ENCODE data around the gene RTN4RL1. TPM values are rescaled to one million over a fixed set of nuclear protein-coding genes. Genes with fewer than 3 reads are reported as not detected.

Gene RTN4RL1
- polyA plus RNA-seq (ENCODE audit: insufficient read length in 3 of 3): 1 to 10 TPM; 1.1 to 1.7 (median 1.3) TPM
- long read RNA-seq, donor 1, partial matches to known transcripts: 35 of 36 reads
- long read RNA-seq, donor 1, other reads (novel, unspliced or antisense): 0 of 36 reads
- long read RNA-seq, donor 2, partial matches to known transcripts: 0 of 2 reads
- long read RNA-seq, donor 2, other reads (novel, unspliced or antisense): 0 of 2 reads
- long read RNA-seq, donor 3: 0 reads
- long read RNA-seq, donor 4: 0 reads
- long read RNA-seq, donor 5: 0 reads
- long read RNA-seq, donor 6: 0 reads
- long read RNA-seq, donor 7: 0 reads
- long read RNA-seq, donor 8: 0 reads
- long read RNA-seq, donor 9, partial matches to known transcripts: 0 of 2 reads
- long read RNA-seq, donor 9, other reads (novel, unspliced or antisense): 0 of 2 reads
- long read RNA-seq, donor 10, partial matches to known transcripts: 0 of 2 reads
- long read RNA-seq, donor 10, other reads (novel, unspliced or antisense): 0 of 2 reads
- long read RNA-seq, donor 11: 0 reads
- long read RNA-seq, donor 12: 0 reads
- long read RNA-seq, donor 13: 0 reads
- long read RNA-seq, donor 14: 0 reads
- long read RNA-seq, donor 15: 0 reads
- long read RNA-seq, donor 16, partial matches to known transcripts: 0 of 3 reads
- long read RNA-seq, donor 16, other reads (novel, unspliced or antisense): 0 of 3 reads

GRCh38 chr17:2025220-2025621 lies at the start of gene RTN4RL1:
RTN4RL1 (minus strand) TSS chr17:2025334; CDS start chr17:2024865, 469 bp downstream.
- DNase-seq (ENCODE audit: extremely low read depth in 1 of 11, low read depth in 9 of 11, low spot score in 4 of 11): peak in 4 of 11 donors; percentile 55 to 66 (median 56)

GRCh38 chr17:2074919-2075318 lies 49.8 kb upstream of the RTN4RL1 start:
- DNase-seq (ENCODE audit: extremely low read depth in 1 of 11, low read depth in 9 of 11, low spot score in 4 of 11): no peak

GRCh38 chr17:2071455-2072281 lies 46.5 kb upstream of the RTN4RL1 start:
- DNase-seq (ENCODE audit: extremely low read depth in 1 of 11, low read depth in 9 of 11, low spot score in 4 of 11): no peak

GRCh38 chr17:2071024-2071385 lies 45.9 kb upstream of the RTN4RL1 start:
- no peak for DNase-seq (ENCODE audit: extremely low read depth in 1 of 11, low read depth in 9 of 11, low spot score in 4 of 11)

GRCh38 chr17:2070241-2071023 lies 45.3 kb upstream of the RTN4RL1 start:
- no peak for DNase-seq (ENCODE audit: extremely low read depth in 1 of 11, low read depth in 9 of 11, low spot score in 4 of 11)

- no peak for DNase-seq (ENCODE audit: extremely low read depth in 1 of 11, low read depth in 9 of 11, low spot score in 4 of 11)
Observed at GRCh38 chr17:2068519-2069051, 43.5 kb upstream of the RTN4RL1 start.

- DNase-seq (ENCODE audit: extremely low read depth in 1 of 11, low read depth in 9 of 11, low spot score in 4 of 11): no peak
Observed at GRCh38 chr17:2068031-2068518, 42.9 kb upstream of the RTN4RL1 start.

GRCh38 chr17:2067608-2068024 lies 42.5 kb upstream of the RTN4RL1 start:
- DNase-seq (ENCODE audit: extremely low read depth in 1 of 11, low read depth in 9 of 11, low spot score in 4 of 11): no peak

- DNase-seq (ENCODE audit: extremely low read depth in 1 of 11, low read depth in 9 of 11, low spot score in 4 of 11): no peak
Observed at GRCh38 chr17:2067048-2067561, 42.0 kb upstream of the RTN4RL1 start.

- DNase-seq (ENCODE audit: extremely low read depth in 1 of 11, low read depth in 9 of 11, low spot score in 4 of 11): no peak
Observed at GRCh38 chr17:2065949-2066400, 40.8 kb upstream of the RTN4RL1 start.

GRCh38 chr17:2064980-2065785 lies 40.0 kb upstream of the RTN4RL1 start:
- no peak for DNase-seq (ENCODE audit: extremely low read depth in 1 of 11, low read depth in 9 of 11, low spot score in 4 of 11)

- DNase-seq (ENCODE audit: extremely low read depth in 1 of 11, low read depth in 9 of 11, low spot score in 4 of 11): no peak
Observed at GRCh38 chr17:2064520-2064971, 39.4 kb upstream of the RTN4RL1 start.

GRCh38 chr17:2064147-2064489 lies 39.0 kb upstream of the RTN4RL1 start:
- DNase-seq (ENCODE audit: extremely low read depth in 1 of 11, low read depth in 9 of 11, low spot score in 4 of 11): no peak

- no peak for DNase-seq (ENCODE audit: extremely low read depth in 1 of 11, low read depth in 9 of 11, low spot score in 4 of 11)
Observed at GRCh38 chr17:2063261-2064146, 38.4 kb upstream of the RTN4RL1 start.

GRCh38 chr17:2062571-2063183 lies 37.5 kb upstream of the RTN4RL1 start:
- DNase-seq (ENCODE audit: extremely low read depth in 1 of 11, low read depth in 9 of 11, low spot score in 4 of 11): no peak

- DNase-seq (ENCODE audit: extremely low read depth in 1 of 11, low read depth in 9 of 11, low spot score in 4 of 11): no peak
Observed at GRCh38 chr17:2061441-2061958, 36.4 kb upstream of the RTN4RL1 start.
